Vagina (tissue), 2 donors: ENCODE measurements around the gene ASB7. TPM values are rescaled to one million over a fixed set of nuclear protein-coding genes. Genes with fewer than 3 reads are reported as not detected.

Experiments used
- DNase-seq, 2 donors: peaks; one replicate each; pipeline ENCODE4 v3.0.0-alpha.2; 2017; ENCODE audit errors: extremely low spot score in 2 of 2
- H3K27ac ChIP-seq: fragments of 200-600 bp; sonication (generic); one replicate; pipeline ENCODE4 v1.5.1; 2019
- H3K27me3 ChIP-seq: fragments of 200-600 bp; sonication (generic); one replicate; pipeline ENCODE4 v1.5.1; 2019
- H3K36me3 ChIP-seq, 2 donors: fragments of 200-600 bp; sonication (generic); one replicate each; pipeline ENCODE4 v1.5.1; 2017 to 2019
- H3K4me1 ChIP-seq: fragments of 200-600 bp; sonication (generic); one replicate; pipeline ENCODE4 v1.5.1; 2019
- H3K4me3 ChIP-seq, 2 donors: fragments of 200-600 bp; sonication (generic); 1 replicate in 1 of 2; 2 replicates in 1 of 2; pipeline ENCODE4 v1.5.1; 2016 to 2019
- H3K9me3 ChIP-seq: fragments of 200-600 bp; sonication (generic); one replicate; pipeline ENCODE4 v1.5.1; 2019
- CTCF ChIP-seq, 3 experiments: fragments of 450-650 bp in 2 of 3; fragments of 200-600 bp in 1 of 3; sonication (generic) in 1 of 3; IDR thresholded peaks; one replicate each; pipeline ENCODE4 v1.5.1; 2017 to 2019; ENCODE audit warnings: antibody characterized with exemption in 3 of 3, mild to moderate bottlenecking in 2 of 3, moderate library complexity in 2 of 3
- POLR2A ChIP-seq, 2 donors: fragments of 450-650 bp; IDR thresholded peaks; one replicate each; pipeline ENCODE4 v1.6.1; 2017; ENCODE audit warnings: antibody characterized with exemption in 2 of 2, mild to moderate bottlenecking in 2 of 2, moderate library complexity in 2 of 2
- POLR2AphosphoS5 ChIP-seq, 2 donors: sonication (generic); formaldehyde crosslinking; IDR thresholded peaks; one replicate each; pipeline ENCODE4 v1.9.0; 2017; ENCODE audit warnings: antibody characterized with exemption in 2 of 2, mild to moderate bottlenecking in 2 of 2, low read depth in 1 of 2; ENCODE audit not compliant: insufficient read depth in 1 of 2
- intact Hi-C: fragments of 100-400 bp; cut with DNase I; formaldehyde crosslinking; loops from one replicate; pipeline ENCODE4 v1.15.1; 2023
- total RNA-seq: library from RNA; depleted of rRNA; stranded (reverse); fragments of >200 nt; gene quantifications from one replicate; pipeline ENCODE4 v1.2.3, GENCODE V29; 2016

Gene ASB7
- total RNA-seq, 1 donor from 2014 or later, result 17.9 TPM

GRCh38 chr15:100682468-100682867 is 80.1 kb downstream of the ASB7 start:
- intact Hi-C loops, result no loop called here
- Histone ChIP-seq H3K9me3 (no peaks in the 10 kb centered on the region), H3K27me3 (no peaks in the 10 kb centered on the region), H3K4me1 (peaks cover 9% of the 10 kb centered on the region), H3K36me3 (no peaks in the 10 kb centered on the region), H3K4me3 (no peak overlapping the region), H3K27ac (no peak overlapping the region)
- peak in 1 of 2 donors; percentile 74 for DNase-seq
- TF ChIP-seq POLR2AphosphoS5 (IDR thresholded peaks at IDR 0.05; ENCODE audit: insufficient read depth in 1 of 2, low read depth in 1 of 2) (no peak), CTCF (IDR thresholded peaks at IDR 0.05) (no peak), POLR2A (IDR thresholded peaks at IDR 0.05) (no peak)

GRCh38 chr15:100683434-100683833 is 81.0 kb downstream of the ASB7 start:
- H3K27me3 ChIP-seq, result no peaks in the 10 kb centered on the region
- TF ChIP-seq POLR2AphosphoS5 (IDR thresholded peaks at IDR 0.05; ENCODE audit: insufficient read depth in 1 of 2, low read depth in 1 of 2) (no peak), POLR2A (IDR thresholded peaks at IDR 0.05) (no peak), CTCF (IDR thresholded peaks at IDR 0.05) (no peak)
- H3K27ac ChIP-seq, result no peak overlapping the region
- intact Hi-C loops, result no loop called here
- H3K9me3 ChIP-seq, result no peaks in the 10 kb centered on the region
- H3K4me3 ChIP-seq, result no peak overlapping the region
- peak in 1 of 2 donors; percentile 81 for DNase-seq
- peaks cover 15% of the 10 kb centered on the region for H3K4me1 ChIP-seq
- H3K36me3 ChIP-seq, result no peaks in the 10 kb centered on the region

DNA sequence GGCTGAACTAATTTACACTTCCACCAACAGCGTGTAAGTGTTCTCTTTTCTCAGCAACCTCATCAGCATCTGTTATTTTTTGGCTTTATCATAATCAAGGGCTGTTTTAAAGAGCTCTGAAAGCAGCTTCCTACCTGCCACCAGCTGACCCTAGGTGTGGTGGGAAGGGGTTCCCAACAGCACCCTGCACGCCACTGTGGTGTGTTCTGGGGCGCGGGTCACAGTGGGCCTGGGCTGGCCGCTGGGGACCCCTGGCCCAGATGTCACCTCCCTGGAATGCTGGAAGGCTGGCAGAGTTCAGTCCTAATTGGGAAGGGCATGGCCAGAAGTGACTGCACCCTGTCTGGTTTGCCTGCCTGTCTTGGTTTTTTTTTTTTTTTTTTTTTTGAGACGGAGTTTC is 82.2 kb downstream of the ASB7 start:
- Histone ChIP-seq H3K36me3 (no peaks in the 10 kb centered on the region), H3K4me3 (no peak overlapping the region), H3K9me3 (no peaks in the 10 kb centered on the region), H3K27ac (no peak overlapping the region), H3K27me3 (no peaks in the 10 kb centered on the region), H3K4me1 (peaks cover 15% of the 10 kb centered on the region)
- peak in 1 of 2 donors; percentile 34 for DNase-seq
- TF ChIP-seq POLR2A (IDR thresholded peaks at IDR 0.05) (no peak), POLR2AphosphoS5 (IDR thresholded peaks at IDR 0.05; ENCODE audit: insufficient read depth in 1 of 2, low read depth in 1 of 2) (no peak), CTCF (IDR thresholded peaks at IDR 0.05) (no peak)
- intact Hi-C loops, result no loop called here

DNA sequence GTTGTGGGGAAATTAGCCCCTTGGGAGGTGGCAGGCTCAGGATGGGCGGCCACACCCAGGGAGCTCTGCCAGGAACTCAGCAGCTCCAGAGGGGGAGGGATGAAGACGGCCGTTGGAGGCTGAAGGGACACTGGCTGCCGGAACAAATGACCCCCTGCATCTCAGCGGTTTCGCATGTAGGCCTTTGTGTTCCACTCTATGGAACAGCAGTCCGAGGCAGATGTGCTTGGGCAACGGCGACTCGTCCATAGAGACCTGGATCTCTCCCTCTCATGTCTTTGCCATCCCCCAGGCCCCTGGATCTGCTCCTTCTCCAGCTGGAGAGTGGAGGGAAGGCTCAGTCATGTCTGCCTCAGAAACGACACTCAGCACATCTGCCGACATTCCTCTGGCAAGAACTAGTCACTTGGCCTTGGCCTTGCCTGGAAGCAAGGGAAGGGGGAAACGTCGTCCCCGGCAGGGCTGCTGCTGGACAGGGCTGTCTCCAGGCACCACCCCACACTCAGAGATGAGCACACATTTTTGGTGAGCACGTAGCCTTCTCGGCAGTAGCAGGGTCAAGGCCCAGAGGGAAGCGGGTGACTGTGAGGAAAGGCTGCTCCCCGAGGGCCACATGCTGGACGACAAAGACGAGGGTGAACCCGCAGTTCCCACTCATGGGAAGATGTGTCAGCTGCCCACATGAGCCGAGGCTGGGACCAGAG is 83.8 kb downstream of the ASB7 start:
- peaks cover 15% of the 10 kb centered on the region for H3K4me1 ChIP-seq
- H3K36me3 ChIP-seq, result no peaks in the 10 kb centered on the region
- peak in 1 of 2 donors; percentile 89 for DNase-seq
- H3K27ac ChIP-seq, result no peak overlapping the region
- H3K9me3 ChIP-seq, result no peaks in the 10 kb centered on the region
- no peaks in the 10 kb centered on the region for H3K27me3 ChIP-seq
- TF ChIP-seq POLR2A (IDR thresholded peaks at IDR 0.05) (no peak), CTCF (IDR thresholded peaks at IDR 0.05) (no peak), POLR2AphosphoS5 (IDR thresholded peaks at IDR 0.05; ENCODE audit: insufficient read depth in 1 of 2, low read depth in 1 of 2) (no peak)
- no peak overlapping the region for H3K4me3 ChIP-seq
- intact Hi-C loops, result no loop called here

GRCh38 chr15:100686725-100687473 is 84.5 kb downstream of the ASB7 start:
- no peaks in the 10 kb centered on the region for H3K9me3 ChIP-seq
- DNase-seq, result no peak

More at GRCh38 chr15:100686725-100687473, 84.5 kb downstream of the ASB7 start:
- H3K36me3 ChIP-seq, result no peaks in the 10 kb centered on the region
- H3K27ac ChIP-seq, result no peak overlapping the region
- peaks cover 15% of the 10 kb centered on the region for H3K4me1 ChIP-seq
- H3K4me3 ChIP-seq, result no peak overlapping the region
- no peaks in the 10 kb centered on the region for H3K27me3 ChIP-seq
- TF ChIP-seq POLR2AphosphoS5 (IDR thresholded peaks at IDR 0.05; ENCODE audit: insufficient read depth in 1 of 2, low read depth in 1 of 2) (no peak), POLR2A (IDR thresholded peaks at IDR 0.05) (no peak), CTCF (IDR thresholded peaks at IDR 0.05) (no peak)
- intact Hi-C loops, result no loop called here
